Posterior vena cava (tissue), 2 donors: ENCODE data around the gene CROT. TPM values are rescaled to one million over a fixed set of nuclear protein-coding genes. Genes with fewer than 3 reads are reported as not detected.

Source experiments
- DNase-seq: peaks from one replicate; pipeline ENCODE4 v3.0.0-alpha.2; 2020; ENCODE audit warnings: low spot score
- intact Hi-C, 2 donors: fragments of 100-400 bp; cut with DNase I; formaldehyde crosslinking; loops; one replicate each; pipeline versions ENCODE4 v1.14.1 to v1.14.2; 2022 to 2023
- total RNA-seq, 2 donors: library from RNA; stranded (reverse); fragmentation: NEBNext Ultra II Directional; extraction: Animal tissue kit (Norgen Biotek cat#: 25700); gene quantifications; one replicate each; pipeline ENCODE4 v1.2.1, GENCODE V29; 2021
- donor health status: DM: yes; HTN: yes; CAD: no.
- donor health status: DM: yes; HTN: yes; CAD: no.

CROT gene
- total RNA-seq, 2 donors from 2014 or later: 11.8 to 12.4 TPM

DNA sequence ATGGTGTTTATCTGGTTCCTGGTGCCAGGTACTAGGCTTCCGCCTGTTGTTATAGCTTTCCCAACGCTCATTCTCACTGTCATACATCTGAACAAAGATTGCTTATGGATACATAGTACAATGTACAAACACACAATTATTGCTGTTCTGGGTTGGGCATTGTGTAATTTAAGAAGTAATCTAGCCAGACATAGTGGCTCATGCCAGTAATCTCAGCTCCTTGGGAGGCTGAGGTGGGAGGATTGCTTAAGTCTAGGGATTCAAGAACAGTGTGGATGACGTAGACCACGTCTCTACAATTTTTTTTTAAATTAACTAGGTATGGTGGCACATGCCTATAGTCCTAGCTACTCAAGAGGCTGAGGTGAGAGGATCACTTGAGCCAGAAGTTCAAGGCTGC lies 9.3 kb upstream of the CROT start:
- DNase-seq: no peak
- intact Hi-C loops: no loop called here

GRCh38 chr7:87337331-87337730 lies 8.1 kb upstream of the CROT start:
- no peak for DNase-seq

GRCh38 chr7:87339373-87339897 lies 6.0 kb upstream of the CROT start:
- intact Hi-C loops: no loop called here
- DNase-seq: no peak

More at GRCh38 chr7:87337331-87337730, 8.1 kb upstream of the CROT start:
- intact Hi-C loops: no loop called here

DNA sequence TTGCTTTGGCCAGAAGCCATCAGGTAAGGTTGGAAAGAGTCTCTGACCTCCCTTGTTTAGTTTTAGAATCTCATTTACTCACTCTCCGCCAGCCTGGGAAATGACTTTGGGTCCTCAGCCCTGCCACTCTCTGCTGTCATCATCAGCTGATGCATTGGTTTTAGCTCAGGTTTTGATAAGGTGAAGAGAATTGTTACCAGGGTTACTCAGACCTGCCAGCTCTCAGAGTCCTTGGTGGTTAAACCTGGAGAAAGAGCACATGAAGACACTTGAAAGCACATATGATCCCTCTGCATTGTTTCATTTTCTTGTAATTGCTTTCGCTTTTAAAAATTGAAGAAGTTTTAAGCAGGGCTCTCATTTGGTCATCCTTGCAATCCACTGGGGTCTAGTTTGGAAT lies 4.0 kb upstream of the CROT start:
- no peak for DNase-seq
- intact Hi-C loops: no loop called here

GRCh38 chr7:87342231-87342630 lies 3.2 kb upstream of the CROT start:
- intact Hi-C loops: no loop called here
- no peak for DNase-seq

DNA sequence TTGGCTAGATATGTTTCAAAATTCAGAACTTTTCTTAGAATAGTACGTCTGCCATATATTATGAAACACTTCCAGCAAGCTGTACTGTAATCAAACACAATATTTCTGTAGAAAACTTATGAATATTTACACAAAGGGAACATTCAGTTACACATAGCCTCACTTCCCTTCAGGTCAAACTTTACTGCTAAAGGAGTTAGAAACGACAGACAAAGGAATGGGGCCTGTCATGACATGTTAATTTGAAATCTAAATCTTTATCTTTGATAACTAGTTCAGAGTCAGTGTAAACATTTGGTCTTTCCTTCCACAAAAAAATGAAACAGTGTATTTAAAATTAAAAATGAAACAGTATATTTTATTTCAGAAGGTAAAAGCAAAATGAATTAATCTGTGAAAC lies 1.0 kb upstream of the CROT start:
- intact Hi-C loops: no loop called here

GRCh38 chr7:87345962-87346371 lies 503 bp downstream of the CROT start:
- intact Hi-C loops: loop anchor here in 1 of 2 donors (2.0 kb wide), 1 partner anchor 35 kb away; no protein-coding TSS in a partner anchor
- no peak for DNase-seq

More for the DNA sequence above, 1.0 kb upstream of the CROT start:
- no peak for DNase-seq

- no peak for DNase-seq
- intact Hi-C loops: loop anchor here in 1 of 2 donors (2.0 kb wide), 1 partner anchor 34 kb away; no protein-coding TSS in a partner anchor
These were observed 1.7 kb downstream of the CROT start for GRCh38 chr7:87347207-87347606.

- intact Hi-C loops: loop anchor here in 1 of 2 donors (2.0 kb wide), 1 partner anchor 33 kb away; no protein-coding TSS in a partner anchor
- DNase-seq: no peak
These were observed 2.2 kb downstream of the CROT start for GRCh38 chr7:87347664-87348063.

DNA sequence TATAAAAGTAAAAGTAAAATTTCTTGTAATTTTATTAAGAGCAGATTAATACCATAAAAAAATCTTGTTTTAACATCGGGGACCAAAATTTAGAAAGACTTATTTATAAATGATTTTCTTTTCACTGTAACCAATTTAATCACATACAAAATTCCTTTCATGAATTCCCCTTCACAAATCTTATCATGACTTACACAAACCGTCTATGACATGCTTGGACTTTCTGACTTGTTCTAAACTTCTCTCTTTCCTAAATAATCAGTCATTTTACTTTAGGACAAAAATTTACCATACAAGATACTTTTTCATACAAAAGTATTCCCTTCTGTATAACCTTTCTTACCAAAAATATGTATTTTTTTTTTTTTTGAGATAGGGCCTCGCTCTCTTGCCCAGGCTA lies 9.3 kb downstream of the CROT start:
- intact Hi-C loops: no loop called here
- no peak for DNase-seq

- DNase-seq: no peak
- intact Hi-C loops: no loop called here
These were observed 11.0 kb downstream of the CROT start for GRCh38 chr7:87356448-87356847.

GRCh38 chr7:87359366-87359765 lies 13.9 kb downstream of the CROT start:
- no peak for DNase-seq
- intact Hi-C loops: no loop called here

DNA sequence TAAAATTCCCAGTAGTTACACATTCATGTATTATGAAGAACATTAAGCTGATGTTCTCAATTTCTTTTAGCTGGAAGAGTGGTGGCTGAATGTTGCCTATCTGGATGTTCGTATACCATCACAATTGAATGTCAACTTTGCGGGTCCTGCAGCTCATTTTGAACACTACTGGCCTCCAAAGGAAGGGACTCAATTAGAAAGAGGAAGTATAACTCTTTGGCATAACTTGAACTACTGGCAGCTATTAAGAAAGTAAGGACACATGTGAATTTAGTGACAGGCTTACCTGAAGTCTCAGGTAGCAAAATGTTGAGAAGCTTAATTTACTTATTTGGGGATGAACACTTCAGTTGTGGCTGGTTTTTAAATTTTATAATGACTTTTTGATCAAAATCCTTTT lies 15.9 kb downstream of the CROT start:
- intact Hi-C loops: no loop called here
- DNase-seq: no peak

- DNase-seq: no peak
- intact Hi-C loops: no loop called here
These were observed 17.9 kb downstream of the CROT start for GRCh38 chr7:87363342-87363741.

GRCh38 chr7:87364246-87364645 lies 18.8 kb downstream of the CROT start:
- intact Hi-C loops: no loop called here
- no peak for DNase-seq

DNA sequence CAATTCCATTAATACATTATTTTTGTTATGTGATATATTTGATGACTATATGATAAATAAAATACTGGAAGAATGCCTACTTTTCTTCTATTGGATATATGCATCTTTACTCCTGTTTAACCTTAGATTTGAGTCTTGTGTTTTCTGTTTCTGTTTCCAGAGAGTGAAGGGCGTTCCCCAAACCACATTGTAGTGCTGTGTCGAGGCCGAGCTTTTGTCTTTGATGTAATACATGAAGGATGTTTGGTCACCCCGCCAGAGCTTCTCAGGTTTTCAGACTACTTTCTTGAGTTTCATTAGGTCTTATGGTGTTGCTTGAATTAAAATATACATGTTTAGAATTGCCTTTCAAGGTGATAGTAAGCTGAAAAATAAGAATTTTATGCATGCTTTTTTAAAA lies 23.8 kb downstream of the CROT start:
- DNase-seq: no peak
- intact Hi-C loops: no loop called here

DNA sequence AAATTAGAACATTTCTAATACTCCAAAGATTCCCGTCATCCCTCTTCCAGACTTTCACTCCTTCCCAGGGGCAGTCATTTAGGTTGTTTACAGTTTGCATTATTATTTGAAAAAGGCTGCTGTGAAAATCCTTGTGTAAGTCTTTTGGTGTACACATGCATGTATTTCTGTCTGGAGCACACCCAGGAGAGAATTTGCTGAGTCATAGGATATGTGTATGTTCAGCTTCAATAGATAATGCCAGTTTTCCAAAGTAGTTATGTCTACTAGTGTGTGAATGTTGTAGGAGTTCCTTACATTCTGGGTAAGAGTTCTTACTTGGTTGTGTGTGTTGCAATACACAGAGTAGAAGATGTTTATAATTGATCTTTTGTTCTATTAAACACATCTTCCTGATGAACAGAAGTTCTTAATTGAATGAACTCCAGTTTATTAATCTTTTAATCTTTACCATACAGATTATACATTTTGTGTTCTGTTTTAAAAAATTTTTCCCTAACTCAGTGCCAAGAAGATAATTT lies 25.3 kb downstream of the CROT start:
- no peak for DNase-seq
- intact Hi-C loops: no loop called here

- intact Hi-C loops: no loop called here
These were observed 30.4 kb downstream of the CROT start for GRCh38 chr7:87375662-87376435.

GRCh38 chr7:87380905-87381304 lies 35.4 kb downstream of the CROT start:
- intact Hi-C loops: loop anchor here in 1 of 2 donors (2.0 kb wide), 1 partner anchor 34 kb away; no protein-coding TSS in a partner anchor
- DNase-seq: no peak

More at GRCh38 chr7:87375662-87376435, 30.4 kb downstream of the CROT start:
- DNase-seq: no peak

DNA sequence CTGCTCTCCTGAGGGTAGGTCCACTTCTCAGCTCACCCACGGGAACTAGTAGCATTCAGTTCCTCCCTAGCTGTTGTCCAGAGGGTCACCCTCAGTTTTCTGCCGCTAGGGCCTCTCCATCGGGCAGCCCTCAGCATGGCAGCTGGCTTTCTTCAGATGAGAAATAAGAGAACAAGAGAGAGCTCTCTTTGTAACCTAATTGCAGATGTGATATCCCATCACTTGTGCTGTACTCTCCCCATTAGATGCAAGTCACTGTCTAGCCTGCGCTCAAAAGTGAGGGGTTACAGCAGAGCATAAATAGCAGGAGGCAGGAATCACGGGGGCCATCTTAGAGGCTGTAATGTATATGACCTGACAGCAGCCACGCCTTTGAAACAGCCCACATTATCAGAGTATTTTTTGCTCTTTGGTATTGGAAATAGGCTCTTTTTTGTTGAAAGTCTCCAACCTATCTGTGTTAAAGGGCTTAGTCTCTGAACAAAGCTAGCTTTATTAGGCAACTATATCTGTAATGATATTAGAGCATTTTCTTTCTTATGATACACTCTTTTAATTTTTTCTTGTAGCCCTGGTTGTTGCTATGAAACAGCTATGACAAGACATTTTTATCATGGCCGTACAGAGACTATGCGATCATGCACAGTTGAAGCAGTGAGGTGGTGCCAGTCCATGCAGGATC lies 45.7 kb downstream of the CROT start:
- no peak for DNase-seq
- intact Hi-C loops: no loop called here
